Heart left ventricle (tissue), 16 donors: ENCODE data around the gene OTOF. TPM values are rescaled to one million over a fixed set of nuclear protein-coding genes. Genes with fewer than 3 reads are reported as not detected.
A peak's percentile ranks its signal among the peaks of the same experiment; 100 is the strongest.

Experiments
- ATAC-seq, 4 donors: fragments of 200-7000 bp; cut with Tn5 transposase; one replicate each; pipeline ENCODE4 v1.9.1; 2020 to 2022; ENCODE audit warnings: moderate library complexity in 4 of 4, mild to moderate bottlenecking in 3 of 4, moderate number of reproducible peaks in 1 of 4
- DNase-seq, 5 donors: peaks; one replicate each; pipeline ENCODE4 v3.0.0-alpha.2; 2020
- H3K27ac ChIP-seq, 12 donors: fragments of 200-600 bp; sonication (generic) in 4 of 12; one replicate each; pipeline versions ENCODE4 v1.5.0 to v1.8.0; 2016 to 2022; ENCODE audit warnings: mild to moderate bottlenecking in 2 of 12
- H3K27me3 ChIP-seq, 9 donors: fragments of 200-600 bp; sonication (generic) in 2 of 9; one replicate each; pipeline versions ENCODE4 v1.5.1 to v1.8.0; 2016 to 2022; ENCODE audit warnings: mild to moderate bottlenecking in 3 of 9
- H3K36me3 ChIP-seq, 9 donors: fragments of 200-600 bp; sonication (generic) in 2 of 9; one replicate each; pipeline versions ENCODE4 v1.5.0 to v1.8.0; 2018 to 2022; ENCODE audit warnings: mild to moderate bottlenecking in 2 of 9
- H3K4me1 ChIP-seq, 12 donors: fragments of 200-600 bp; sonication (generic) in 4 of 12; one replicate each; pipeline versions ENCODE4 v1.5.0 to v1.8.0; 2016 to 2022; ENCODE audit warnings: mild to moderate bottlenecking in 3 of 12
- H3K4me3 ChIP-seq, 12 donors: fragments of 200-600 bp; sonication (generic) in 4 of 12; one replicate each; pipeline versions ENCODE4 v1.5.0 to v1.8.0; 2017 to 2022; ENCODE audit warnings: mild to moderate bottlenecking in 9 of 12, moderate library complexity in 4 of 12
- H3K9me3 ChIP-seq, 12 donors: fragments of 200-600 bp; sonication (generic) in 4 of 12; one replicate each; pipeline versions ENCODE4 v1.5.0 to v1.8.0; 2016 to 2022; ENCODE audit warnings: mild to moderate bottlenecking in 1 of 12
- CTCF ChIP-seq, 12 donors: fragments of 200-600 bp; sonication (generic) in 4 of 12; IDR thresholded peaks; one replicate each; pipeline versions ENCODE4 v1.5.0 to v1.8.0; 2018 to 2022; ENCODE audit warnings: antibody characterized with exemption in 12 of 12, mild to moderate bottlenecking in 5 of 12
- POLR2A ChIP-seq, 2 donors: fragments of 450-650 bp; IDR thresholded peaks; one replicate each; pipeline ENCODE4 v1.6.1; 2017; ENCODE audit warnings: antibody characterized with exemption in 2 of 2, mild to moderate bottlenecking in 2 of 2, moderate library complexity in 2 of 2
- WGBS, 4 donors: extraction: QIAGEN DNeasy Blood & Tissue Kit in 2 of 4; methylation state at CpG; one replicate each; pipeline versions ENCODE4 v1.1.5 to v1.1.7; 2013 to 2018; 5-methylcytosine and 5-hydroxymethylcytosine counted together
- intact Hi-C, 10 donors: fragments of 100-400 bp; cut with DNase I; formaldehyde crosslinking; loops; one replicate each; pipeline versions ENCODE4 v1.11.1 to v1.14.2; 2022
- polyA plus RNA-seq, 2 donors: library from polyadenylated mRNA; stranded (reverse); fragments of 200-250 nt; gene quantifications; one replicate each; pipeline ENCODE4 v1.2.3, GENCODE V29; 2013
- total RNA-seq, 9 donors: library from RNA; depleted of rRNA in 2 of 9; stranded (reverse); fragments of >200 nt in 2 of 9; fragmentation: NEBNext Ultra II Directional in 3 of 9; extraction: Animal tissue kit (Norgen Biotek cat#: 25700) in 3 of 9; gene quantifications; one replicate each; pipeline versions ENCODE4 v1.1.0 to v1.2.4, GENCODE V29; 2016 to 2023
- donor health status: ischemic (EF 13 %, LVEDD 7.1; RV severe dilation, severe dysfunction).
- donor health status: healthy with polysubstance abuse.
- donor health status: DM: no; HTN: yes; CAD: no.
- donor health status: DM: no; HTN: no; CAD: no.
- donor health status: ischemic (EF 25% LVEDD 6.9; RV normal size, moderate dysfunction).
- donor health status: ischemic (EF 25% LVEDD 5.7; RV mildly dilated, moderate dysfunction).
- donor health status: healthy.
- donor health status: DM: yes; HTN: yes; CAD: no.
- donor health status: ischemic (EF 35%, LVEDD 5.7; RV mildly dilated, moderate dysfunction).
- donor health status: nonischemic (EF 11% LVEDD 7.7; RV severe dilation, severe dysfunction).
- donor health status: DM: yes; HTN: yes; CAD: no.
- donor health status: PGD.
- donor health status: ischemic (EF 29% LVEDD 5.4; RV normal size, mild dysfunction).
- donor health status: nonischemic (EF 23%, LVEDD 6.1; RV moderate dilation, normal function).

OTOF gene
- total and polyA plus RNA-seq, 11 donors = 0.03 to 0.14 (median 0.04) TPM; not detected in 8

- H3K36me3 ChIP-seq = no peaks in the 10 kb centered on the region
- DNase-seq (no peak), ATAC-seq (no peak)
- H3K9me3 ChIP-seq = no peaks in the 10 kb centered on the region
- H3K27me3 ChIP-seq = peaks cover 0 to 14% (median 0%) of the 10 kb centered on the region in 9 donors
- no peak overlapping the region for H3K27ac ChIP-seq
- H3K4me1 ChIP-seq = peaks cover 0 to 12% (median 5%) of the 10 kb centered on the region in 12 donors
- WGBS, 4 donors = 49 to 64% (median 57%) methylated on average over 4 of the region's 4 CpGs
- no peak overlapping the region for H3K4me3 ChIP-seq
- intact Hi-C loops = loop anchor here in 2 of 10 donors (10.0 kb wide), 1 partner anchor 69 kb away; no protein-coding TSS in a partner anchor
- TF ChIP-seq POLR2A (IDR thresholded peaks at IDR 0.05) (no peak), CTCF (IDR thresholded peaks at IDR 0.05) (no peak)
Observed at GRCh38 chr2:26506279-26506678, 28.4 kb upstream of the OTOF start.

GRCh38 chr2:26504002-26504401 is 26.1 kb upstream of the OTOF start:
- intact Hi-C loops = loop anchor here in 6 of 10 donors (5.0 to 10.0 kb wide), 2 partner anchors 71 to 73 kb away; no protein-coding TSS in a partner anchor
- H3K9me3 ChIP-seq = no peaks in the 10 kb centered on the region
- no peaks in the 10 kb centered on the region for H3K36me3 ChIP-seq
- ATAC-seq (no peak), DNase-seq (peak in 2 of 5 donors; percentile 15 to 17)
- TF ChIP-seq POLR2A (IDR thresholded peaks at IDR 0.05) = no peak
- no peak for TF ChIP-seq CTCF (IDR thresholded peaks at IDR 0.05)
- H3K27ac ChIP-seq = no peak overlapping the region
- peaks cover 0 to 14% (median 0%) of the 10 kb centered on the region in 9 donors for H3K27me3 ChIP-seq
- peaks cover 0 to 12% (median 5%) of the 10 kb centered on the region in 12 donors for H3K4me1 ChIP-seq
- WGBS, 4 donors = 46 to 60% (median 52%) methylated on average over 13 of the region's 13 CpGs
- H3K4me3 ChIP-seq = peak overlapping the region in 7 of 12 donors; percentile 19 to 54 (median 50)

GRCh38 chr2:26503231-26503880 is 25.4 kb upstream of the OTOF start:
- Histone ChIP-seq H3K27me3 (peaks cover 0 to 14% (median 0%) of the 10 kb centered on the region in 9 donors), H3K36me3 (no peaks in the 10 kb centered on the region), H3K9me3 (no peaks in the 10 kb centered on the region), H3K27ac (no peak overlapping the region), H3K4me3 (peak overlapping the region in 10 of 12 donors; percentile 19 to 54 (median 46)), H3K4me1 (peaks cover 0 to 12% (median 5%) of the 10 kb centered on the region in 12 donors)
- TF ChIP-seq POLR2A (IDR thresholded peaks at IDR 0.05) (no peak), CTCF (IDR thresholded peaks at IDR 0.05) (peak; percentile 60 to 90 (median 78))
- DNase-seq = peak; percentile 63 to 88 (median 71)
- ATAC-seq = peak; percentile 80 to 95 (median 93)
- WGBS, 4 donors = 2 to 4% (median 3%) methylated on average over 27 to 41 of the region's 41 CpGs
- intact Hi-C loops = loop anchor here in 6 of 10 donors (5.0 to 10.0 kb wide), 2 partner anchors 71 to 74 kb away; no protein-coding TSS in a partner anchor

GRCh38 chr2:26500406-26500805 is 22.5 kb upstream of the OTOF start:
- Histone ChIP-seq H3K4me1 (peaks cover 0 to 12% (median 5%) of the 10 kb centered on the region in 12 donors), H3K36me3 (no peaks in the 10 kb centered on the region), H3K27ac (no peak overlapping the region), H3K9me3 (no peaks in the 10 kb centered on the region), H3K4me3 (no peak overlapping the region), H3K27me3 (peaks cover 0 to 14% (median 2%) of the 10 kb centered on the region in 9 donors)
- intact Hi-C loops = loop anchor here in 6 of 10 donors (5.0 to 10.0 kb wide), 2 partner anchors 74 to 77 kb away; no protein-coding TSS in a partner anchor
- no peak for DNase-seq
- ATAC-seq = no peak
- 58 to 68% (median 62%) methylated on average over 4 of the region's 4 CpGs for WGBS, 4 donors
- TF ChIP-seq CTCF (IDR thresholded peaks at IDR 0.05) (no peak), POLR2A (IDR thresholded peaks at IDR 0.05) (no peak)
